ENCODE data around the gene SMNDC1. TPM values are rescaled to one million over a fixed set of nuclear protein-coding genes. Genes with fewer than 3 reads are reported as not detected.

The SMNDC1 gene
- total RNA-seq, 1 experiment from 2014 or later: 57.8 TPM

DNA sequence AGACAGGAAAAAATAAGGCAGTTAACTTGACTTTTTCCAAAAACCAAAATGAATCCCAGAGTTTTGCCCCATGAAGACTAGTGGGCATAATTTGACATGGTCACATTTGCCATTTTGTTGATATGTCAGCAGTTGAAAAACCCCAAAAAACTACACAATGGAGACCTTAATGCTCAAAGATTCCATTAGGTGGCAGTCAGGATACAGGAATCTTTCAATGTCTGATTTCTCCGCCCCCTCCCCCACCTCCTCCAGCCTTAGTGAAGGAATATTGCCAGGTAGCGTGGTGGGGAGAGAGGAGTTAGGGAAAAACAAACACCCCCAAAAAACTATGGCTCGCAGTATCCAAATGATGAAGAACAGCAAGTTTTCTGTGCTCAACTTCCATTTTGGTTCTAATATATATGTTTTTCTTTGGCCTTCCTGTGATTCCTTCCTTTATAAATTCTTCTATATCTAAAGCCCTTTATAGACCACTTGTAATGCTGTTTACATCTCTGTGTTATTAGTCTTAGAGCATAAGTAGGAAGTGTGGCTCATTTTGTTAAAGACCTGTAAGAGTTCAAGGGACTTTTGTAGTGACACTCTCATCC is 6.7 kb upstream of the SMNDC1 start:
- DNase-seq (ENCODE audit: low spot score): peak; percentile 86
- no peak for TF ChIP-seq EZH2 (IDR thresholded peaks at IDR 0.05; ENCODE audit: borderline replicate concordance, low read depth, low read length, poor library complexity, severe bottlenecking)
- TF ChIP-seq, protein P1, sequence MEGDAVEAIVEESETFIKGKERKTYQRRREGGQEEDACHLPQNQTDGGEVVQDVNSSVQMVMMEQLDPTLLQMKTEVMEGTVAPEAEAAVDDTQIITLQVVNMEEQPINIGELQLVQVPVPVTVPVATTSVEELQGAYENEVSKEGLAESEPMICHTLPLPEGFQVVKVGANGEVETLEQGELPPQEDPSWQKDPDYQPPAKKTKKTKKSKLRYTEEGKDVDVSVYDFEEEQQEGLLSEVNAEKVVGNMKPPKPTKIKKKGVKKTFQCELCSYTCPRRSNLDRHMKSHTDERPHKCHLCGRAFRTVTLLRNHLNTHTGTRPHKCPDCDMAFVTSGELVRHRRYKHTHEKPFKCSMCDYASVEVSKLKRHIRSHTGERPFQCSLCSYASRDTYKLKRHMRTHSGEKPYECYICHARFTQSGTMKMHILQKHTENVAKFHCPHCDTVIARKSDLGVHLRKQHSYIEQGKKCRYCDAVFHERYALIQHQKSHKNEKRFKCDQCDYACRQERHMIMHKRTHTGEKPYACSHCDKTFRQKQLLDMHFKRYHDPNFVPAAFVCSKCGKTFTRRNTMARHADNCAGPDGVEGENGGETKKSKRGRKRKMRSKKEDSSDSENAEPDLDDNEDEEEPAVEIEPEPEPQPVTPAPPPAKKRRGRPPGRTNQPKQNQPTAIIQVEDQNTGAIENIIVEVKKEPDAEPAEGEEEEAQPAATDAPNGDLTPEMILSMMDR (conservative IDR thresholded peaks at IDR 0.05; ENCODE audit: low read depth, low read length): peak; percentile 75
- POLR2A ChIA-PET (ENCODE audit: low non-redundant PET): no interaction called here
- CTCF ChIA-PET: interaction anchor here (1.0 kb wide), 1 partner anchor 235 kb away, joined by 4 read pairs; no protein-coding TSS in a partner anchor
- Histone ChIP-seq H3K9me3 (ENCODE audit: low read depth, low read length, poor library complexity, severe bottlenecking) (no peaks in the 10 kb centered on the region), H3K36me3 (ENCODE audit: insufficient read depth, low read length, poor library complexity, severe bottlenecking) (no peaks in the 10 kb centered on the region), H3K27me3 (replicated peaks; ENCODE audit: insufficient read depth, low read depth, low read length, poor library complexity) (no peaks in the 10 kb centered on the region), H3K27ac (ENCODE audit: low read depth, low read length, poor library complexity, severe bottlenecking) (peak overlapping the region; percentile 25), H3K4me3 (ENCODE audit: low read depth, low read length, poor library complexity, severe bottlenecking) (no peak overlapping the region), H3K4me1 (ENCODE audit: insufficient read depth, low read length, poor library complexity, severe bottlenecking) (peaks cover 56% of the 10 kb centered on the region)
- BruUV-seq (replicated peaks): no TSS peak
- intact Hi-C loops (cut with micrococcal nuclease; ENCODE audit: unreplicated experiment): loop anchor here (1.0 to 2.0 kb wide), 5 partner anchors 235 to 1825 kb away; no protein-coding TSS in a partner anchor

DNA sequence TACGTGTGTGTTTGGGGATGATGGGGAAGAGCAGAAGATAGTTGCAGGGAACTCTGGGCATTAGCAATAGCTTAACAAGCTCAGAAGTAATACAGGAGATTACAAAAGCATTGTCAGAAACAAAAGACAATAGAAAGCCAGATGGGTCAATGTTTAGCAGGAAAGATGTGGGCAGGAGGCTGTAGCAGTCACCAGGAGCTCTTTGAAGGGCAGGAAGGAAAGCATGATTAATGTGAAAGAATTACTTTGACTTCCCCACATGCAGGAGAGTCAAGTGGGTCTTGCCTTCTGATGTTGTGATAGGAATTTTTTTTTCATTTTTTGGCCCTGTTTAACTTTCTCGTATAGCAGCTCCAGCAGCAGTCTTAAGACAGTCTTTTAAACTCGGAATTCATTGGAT is 6.0 kb upstream of the SMNDC1 start:
- ChIA-PET POLR2A (ENCODE audit: low non-redundant PET) (no interaction called here), CTCF (interaction anchor here (0.6 to 1.2 kb wide), 3 partner anchors 236 to 1703 kb away, joined by 3 to 4 read pairs (median 4); no protein-coding TSS in a partner anchor)
- Histone ChIP-seq H3K36me3 (ENCODE audit: insufficient read depth, low read length, poor library complexity, severe bottlenecking) (no peaks in the 10 kb centered on the region), H3K4me3 (ENCODE audit: low read depth, low read length, poor library complexity, severe bottlenecking) (no peak overlapping the region), H3K9me3 (ENCODE audit: low read depth, low read length, poor library complexity, severe bottlenecking) (no peaks in the 10 kb centered on the region), H3K4me1 (ENCODE audit: insufficient read depth, low read length, poor library complexity, severe bottlenecking) (peaks cover 62% of the 10 kb centered on the region), H3K27me3 (replicated peaks; ENCODE audit: insufficient read depth, low read depth, low read length, poor library complexity) (no peaks in the 10 kb centered on the region), H3K27ac (ENCODE audit: low read depth, low read length, poor library complexity, severe bottlenecking) (peak overlapping the region; percentile 25)
- TF ChIP-seq, protein P1 (conservative IDR thresholded peaks at IDR 0.05; ENCODE audit: low read depth, low read length): no peak
- no peak for TF ChIP-seq EZH2 (IDR thresholded peaks at IDR 0.05; ENCODE audit: borderline replicate concordance, low read depth, low read length, poor library complexity, severe bottlenecking)
- intact Hi-C loops (cut with micrococcal nuclease; ENCODE audit: unreplicated experiment): loop anchor here (1.0 to 2.0 kb wide), 5 partner anchors 236 to 1826 kb away; no protein-coding TSS in a partner anchor
- no TSS peak for BruUV-seq (replicated peaks)
- peak; percentile 74 for DNase-seq (ENCODE audit: low spot score)

- no TSS peak for BruUV-seq (replicated peaks)
- POLR2A ChIA-PET (ENCODE audit: low non-redundant PET): no interaction called here
Measured at GRCh38 chr10:110307805-110308204, 3.1 kb upstream of the SMNDC1 start.

More at GRCh38 chr10:110307805-110308204, 3.1 kb upstream of the SMNDC1 start:
- Histone ChIP-seq H3K27me3 (replicated peaks; ENCODE audit: insufficient read depth, low read depth, low read length, poor library complexity) (no peaks in the 10 kb centered on the region), H3K27ac (ENCODE audit: low read depth, low read length, poor library complexity, severe bottlenecking) (no peak overlapping the region), H3K4me3 (ENCODE audit: low read depth, low read length, poor library complexity, severe bottlenecking) (no peak overlapping the region), H3K4me1 (ENCODE audit: insufficient read depth, low read length, poor library complexity, severe bottlenecking) (peaks cover 76% of the 10 kb centered on the region), H3K36me3 (ENCODE audit: insufficient read depth, low read length, poor library complexity, severe bottlenecking) (peaks cover 6% of the 10 kb centered on the region), H3K9me3 (ENCODE audit: low read depth, low read length, poor library complexity, severe bottlenecking) (no peaks in the 10 kb centered on the region)
- TF ChIP-seq, protein P1 (conservative IDR thresholded peaks at IDR 0.05; ENCODE audit: low read depth, low read length): no peak
- TF ChIP-seq EZH2 (IDR thresholded peaks at IDR 0.05; ENCODE audit: borderline replicate concordance, low read depth, low read length, poor library complexity, severe bottlenecking): no peak
- intact Hi-C loops (cut with micrococcal nuclease; ENCODE audit: unreplicated experiment): loop anchor here (5.0 to 10.0 kb wide), 4 partner anchors 189 to 607 kb away; partner anchors contain the start of genes BBIP1, DUSP5, PDCD4 and SHOC2
- no peak for DNase-seq (ENCODE audit: low spot score)
- CTCF ChIA-PET: interaction anchor here (0.6 to 0.7 kb wide), 3 partner anchors 11 to 1853 kb away, joined by 3 read pairs; no protein-coding TSS in a partner anchor

Data from A673 (cell line).